ENCODE data around the gene MFRP. TPM values are rescaled to one million over a fixed set of nuclear protein-coding genes. Genes with fewer than 3 reads are reported as not detected.

Gene MFRP
- total and polyA plus RNA-seq, 11 donors = 0.04 TPM; not detected in 10

GRCh38 chr11:119342362-119343130 lies 4.0 kb downstream of the MFRP start:
- H3K9me3 ChIP-seq = no peaks in the 10 kb centered on the region
- intact Hi-C loops (cut with DNase I) = loop anchor here in 1 of 10 donors (5.0 kb wide), 1 partner anchor 35 kb away; no protein-coding TSS in a partner anchor
- H3K27ac ChIP-seq = no peak overlapping the region
- ATAC-seq (no peak), DNase-seq (no peak)
- peaks cover 4 to 44% (median 33%) of the 10 kb centered on the region in 12 donors for H3K4me1 ChIP-seq
- 89 to 92% (median 90%) methylated on average over 4 to 10 of the region's 10 CpGs for WGBS, 4 donors
- TF ChIP-seq CTCF (IDR thresholded peaks at IDR 0.05) (no peak), POLR2A (IDR thresholded peaks at IDR 0.05) (no peak)
- peaks cover 0 to 33% (median 0%) of the 10 kb centered on the region in 9 donors for H3K27me3 ChIP-seq
- H3K36me3 ChIP-seq = no peaks in the 10 kb centered on the region
- no peak overlapping the region for H3K4me3 ChIP-seq

GRCh38 chr11:119342023-119342300 lies 4.5 kb downstream of the MFRP start:
- ATAC-seq (no peak), DNase-seq (no peak)
- peak overlapping the region in 2 of 12 donors; percentile 90 to 95 for H3K27ac ChIP-seq

GRCh38 chr11:119341222-119342022 lies 5.1 kb downstream of the MFRP start:
- intact Hi-C loops (cut with DNase I) = loop anchor here in 1 of 10 donors (5.0 kb wide), 1 partner anchor 36 kb away; no protein-coding TSS in a partner anchor
- Histone ChIP-seq H3K36me3 (peaks cover 0 to 9% (median 2%) of the 10 kb centered on the region in 9 donors), H3K4me1 (peaks cover 4 to 50% (median 35%) of the 10 kb centered on the region in 12 donors), H3K9me3 (no peaks in the 10 kb centered on the region), H3K27me3 (peaks cover 0 to 33% (median 0%) of the 10 kb centered on the region in 9 donors), H3K27ac (peak overlapping the region in 11 of 12 donors; percentile 90 to 100 (median 97)), H3K4me3 (peak overlapping the region in 10 of 12 donors; percentile 60 to 97 (median 76))
- ATAC-seq (peak in 1 of 4 donors; percentile 19), DNase-seq (no peak)
- no peak for TF ChIP-seq CTCF (IDR thresholded peaks at IDR 0.05)
- no peak for TF ChIP-seq POLR2A (IDR thresholded peaks at IDR 0.05)
- 41 to 56% (median 56%) methylated on average over 10 to 16 of the region's 16 CpGs for WGBS, 4 donors

More at GRCh38 chr11:119342023-119342300, 4.5 kb downstream of the MFRP start:
- no peak for TF ChIP-seq CTCF (IDR thresholded peaks at IDR 0.05)
- TF ChIP-seq POLR2A (IDR thresholded peaks at IDR 0.05) = no peak
- 79 to 88% (median 85%) methylated on average over 6 to 7 of the region's 7 CpGs for WGBS, 4 donors
- no peak overlapping the region for H3K4me3 ChIP-seq
- H3K4me1 ChIP-seq = peaks cover 4 to 50% (median 35%) of the 10 kb centered on the region in 12 donors
- intact Hi-C loops (cut with DNase I) = loop anchor here in 1 of 10 donors (5.0 kb wide), 1 partner anchor 35 kb away; no protein-coding TSS in a partner anchor
- H3K36me3 ChIP-seq = peaks cover 0 to 3% (median 0%) of the 10 kb centered on the region in 9 donors
- no peaks in the 10 kb centered on the region for H3K9me3 ChIP-seq
- H3K27me3 ChIP-seq = peaks cover 0 to 33% (median 0%) of the 10 kb centered on the region in 9 donors
